Measurements from ENCODE around the gene GJB3. TPM values are rescaled to one million over a fixed set of nuclear protein-coding genes. Genes with fewer than 3 reads are reported as not detected.
A peak's percentile ranks its signal among the peaks of the same experiment; 100 is the strongest.
"Not testable (repeated sequence)": the region's sequence is repeated elsewhere in the genome, so short reads cannot be mapped to it uniquely, and the experiment has no call there.

The GJB3 gene
- total RNA-seq = 0.05 and 0.17 TPM in 2 replicates

DNA sequence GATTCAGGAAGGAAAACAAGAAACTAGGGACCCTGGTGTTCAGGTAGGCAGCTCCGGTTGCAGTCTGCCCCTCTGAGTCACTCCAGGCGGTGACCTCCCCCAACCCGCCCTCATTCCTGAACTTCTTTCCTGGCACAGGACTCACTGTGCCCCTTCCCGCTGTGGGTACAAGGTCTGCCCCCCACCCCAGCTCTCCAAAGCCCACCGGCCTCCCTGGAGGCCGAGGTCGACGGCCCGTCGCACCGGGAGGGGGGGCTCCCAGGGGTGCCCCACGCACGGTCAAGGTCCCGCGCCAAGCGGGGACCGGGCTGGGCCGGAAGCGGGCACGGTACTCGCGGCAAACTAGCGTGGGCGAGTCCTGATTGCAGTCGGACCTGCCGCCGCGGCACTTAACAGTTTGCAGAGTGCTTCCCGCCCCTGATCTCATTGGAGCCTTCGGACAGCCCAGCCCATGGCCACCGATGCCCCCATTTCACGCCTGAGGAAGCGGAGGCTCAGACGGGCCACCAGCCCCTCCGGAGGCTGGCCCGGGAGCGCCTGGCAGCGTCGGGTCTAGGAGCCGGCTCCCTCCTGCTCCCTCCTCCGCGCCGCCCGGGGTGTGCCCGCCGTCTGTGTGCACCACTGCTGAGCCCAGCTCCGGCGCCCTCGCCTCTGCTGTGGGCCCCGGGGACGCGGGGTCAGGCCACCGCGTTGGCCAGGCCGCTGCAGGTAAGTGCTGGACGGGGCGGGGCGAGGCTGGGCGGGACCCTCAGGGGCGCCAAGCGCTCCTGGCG is at the start of gene GJB3:
GJB3 (plus strand) TSS at position 144 of the 773 bp plus-strand sequence. CDS start 3,549 bp downstream, outside the sequence.
- DNase-seq = no peak

DNA sequence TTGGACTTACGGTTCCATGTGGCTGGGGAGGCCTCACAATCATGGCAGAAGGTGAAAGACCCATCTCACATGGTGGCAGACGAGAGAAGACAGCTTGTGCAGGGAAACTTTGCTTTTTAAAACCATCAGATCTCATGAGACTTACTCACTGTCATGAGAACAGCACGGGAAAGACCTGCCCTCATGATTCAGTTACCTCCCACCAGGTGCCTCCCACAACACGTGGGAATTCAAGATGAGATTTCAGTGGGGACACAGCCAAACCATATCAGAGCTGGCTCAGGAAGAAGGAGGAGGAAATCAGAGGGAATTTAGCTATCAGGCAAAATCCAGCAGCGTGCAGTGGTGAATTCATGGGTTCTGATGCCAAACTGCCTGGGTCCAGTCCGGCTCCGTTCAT is 48.2 kb upstream of the GJB3 start:
- not testable (repeated sequence) for DNase-seq

DNA sequence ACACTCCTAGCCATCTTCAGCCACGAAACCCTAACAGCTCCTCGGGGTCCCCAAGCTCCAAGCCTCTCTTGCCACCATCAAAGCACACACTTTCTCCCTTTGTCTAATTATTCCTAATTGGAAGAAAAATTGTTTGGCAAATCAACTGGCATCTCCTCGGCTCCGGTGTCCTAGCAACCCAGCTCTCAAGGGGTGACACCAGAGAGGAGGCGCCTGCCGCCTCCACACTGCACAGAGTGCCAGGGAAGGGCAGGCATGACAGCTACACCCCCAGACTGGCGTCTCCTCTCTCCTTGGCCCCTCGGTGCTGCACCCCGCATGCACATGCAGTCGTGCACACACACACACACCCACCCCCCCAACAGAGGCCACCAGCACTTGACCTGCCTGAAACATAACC is 44.3 kb upstream of the GJB3 start:
- DNase-seq = no peak

DNA sequence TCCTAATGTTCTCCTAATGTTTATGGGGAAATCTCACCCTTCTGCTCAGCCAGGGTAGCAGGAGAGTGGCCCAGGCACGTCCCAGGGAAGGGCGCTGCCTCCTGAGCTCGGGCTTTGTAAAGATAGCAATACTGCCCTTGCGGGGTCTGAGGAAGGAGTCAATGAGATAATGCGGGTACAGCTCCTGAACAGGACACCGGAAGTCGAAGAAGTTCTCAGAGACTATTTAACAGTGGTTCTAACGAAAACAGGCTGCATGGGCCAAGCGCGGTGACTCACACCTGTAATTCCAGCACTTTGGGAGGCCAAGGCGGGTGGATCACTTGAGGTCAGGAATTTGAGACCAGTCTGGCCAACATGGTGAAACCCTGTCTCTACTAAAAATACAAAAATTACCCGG is 43.8 kb upstream of the GJB3 start:
- not testable (repeated sequence) for DNase-seq

DNA sequence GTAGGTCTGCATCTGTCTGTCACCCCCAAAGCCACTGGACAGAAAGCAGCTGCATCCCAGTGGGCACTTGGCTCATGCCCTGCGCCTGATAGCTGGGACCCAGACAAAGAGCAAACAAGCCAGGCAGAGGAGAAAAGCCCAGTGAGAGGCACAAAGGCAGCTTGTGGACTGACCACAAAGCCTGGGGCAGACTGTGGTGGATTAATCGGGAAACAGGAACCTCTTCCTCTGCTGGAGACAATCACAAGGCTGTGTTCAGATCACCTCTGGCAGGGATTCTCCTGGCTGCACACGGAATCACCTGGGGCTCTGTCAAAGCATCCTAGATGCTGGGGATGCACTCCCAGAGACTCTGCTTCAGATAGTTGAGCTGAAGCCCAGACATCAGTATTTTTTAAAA is 41.4 kb upstream of the GJB3 start:
- DNase-seq = no peak

DNA sequence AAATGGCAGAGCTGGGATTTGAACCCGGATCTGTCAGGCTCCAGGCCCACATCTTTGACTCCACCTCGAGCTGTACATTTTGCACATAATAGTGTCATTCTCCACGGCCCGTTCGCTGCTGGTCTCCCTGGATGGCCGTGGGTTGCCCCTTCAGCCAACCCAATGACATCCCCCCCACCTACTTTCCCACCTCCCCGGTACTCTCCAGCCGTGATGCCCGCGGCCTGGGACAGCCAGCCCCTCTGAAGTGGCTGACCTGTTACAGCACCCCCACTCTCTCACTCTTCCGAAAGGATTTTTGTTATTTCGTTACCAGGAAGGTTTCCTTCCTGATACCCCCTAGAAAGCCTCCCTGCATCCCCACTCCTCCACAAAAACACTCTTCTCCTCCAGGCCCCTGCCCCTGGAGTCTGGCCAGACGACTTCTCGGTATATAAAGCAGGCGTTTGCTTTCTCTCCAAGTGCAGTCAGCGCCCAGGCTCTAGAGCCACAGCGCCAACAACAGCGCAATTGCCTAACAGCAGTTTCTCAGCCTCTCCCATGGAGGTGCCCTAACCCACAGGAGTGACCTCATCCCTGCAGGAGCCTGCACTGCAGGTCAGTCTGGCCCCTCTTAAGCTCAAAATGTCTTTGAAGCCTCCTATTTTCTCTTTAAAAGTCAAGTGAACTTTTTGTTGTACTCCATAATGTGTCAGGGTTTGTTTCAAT is 40.7 kb upstream of the GJB3 start:
- DNase-seq = no peak

DNA sequence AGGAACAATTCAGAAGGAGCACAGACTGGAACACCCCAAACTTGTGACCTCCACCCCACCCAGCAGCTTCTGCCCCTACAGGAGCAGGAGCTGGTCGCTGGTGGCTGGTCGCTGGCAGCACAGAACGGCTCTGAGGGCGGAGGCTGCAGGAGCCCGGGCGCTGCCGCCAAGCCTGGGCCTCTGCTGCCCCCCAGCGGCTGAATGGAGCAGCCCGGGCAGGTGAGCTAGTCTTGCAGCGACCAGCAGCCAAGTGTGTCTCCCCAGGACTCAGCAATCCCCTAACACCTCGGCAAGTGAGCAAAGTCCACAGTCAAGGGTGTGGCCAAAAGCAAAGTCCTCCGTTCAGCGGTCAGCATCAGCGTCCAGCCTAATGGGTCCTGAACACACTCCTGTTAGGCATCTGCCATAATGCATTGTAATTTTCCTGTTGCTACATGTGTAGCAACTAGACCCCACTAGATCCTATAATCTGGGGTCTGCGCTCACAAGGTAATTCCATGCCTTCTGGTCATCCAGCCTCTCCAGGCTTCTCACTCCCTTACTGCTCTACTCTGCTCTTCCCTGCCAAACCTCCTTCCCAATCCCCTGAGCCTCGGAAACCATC is 38.2 kb upstream of the GJB3 start:
- DNase-seq = peak; percentile 81

DNA sequence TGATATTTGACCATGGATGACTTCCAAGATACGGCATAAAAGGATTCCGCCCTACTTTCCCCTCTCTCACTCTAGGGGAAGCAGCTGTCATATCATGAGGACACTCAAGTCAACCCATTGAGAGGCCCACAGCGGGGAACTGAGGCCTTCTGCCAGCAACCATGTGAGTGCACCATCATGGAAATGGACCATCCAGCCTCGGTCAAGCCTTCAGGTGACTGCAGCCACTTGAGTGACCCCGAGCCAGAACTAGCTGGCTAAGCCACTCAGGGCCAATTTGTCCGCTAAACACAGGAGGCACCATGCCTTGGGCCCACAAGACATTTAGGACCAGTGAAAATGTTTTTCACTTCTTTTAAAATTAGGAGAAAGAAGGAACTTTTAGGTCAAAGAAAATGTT is 37.2 kb upstream of the GJB3 start:
- DNase-seq = no peak

DNA sequence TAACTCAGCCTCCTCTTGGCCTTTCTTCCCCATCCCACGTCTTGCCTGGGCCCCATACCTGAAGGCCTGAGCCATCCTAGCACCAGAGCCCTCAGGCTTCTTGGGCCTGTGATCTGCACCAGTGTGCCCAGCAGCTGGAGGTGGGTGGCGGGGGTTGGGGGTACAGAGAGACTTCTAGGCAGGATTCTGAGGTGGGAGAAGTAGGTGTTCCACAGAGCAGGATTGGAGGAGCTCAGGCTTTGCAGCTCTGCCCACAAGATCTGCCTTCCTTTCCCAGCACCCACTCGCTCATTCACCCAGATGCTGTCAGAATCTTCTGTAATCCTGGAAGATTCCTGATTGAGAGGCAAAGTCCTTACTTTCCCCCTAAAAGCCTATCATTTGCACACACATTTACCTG is 36.2 kb upstream of the GJB3 start:
- no peak for DNase-seq

DNA sequence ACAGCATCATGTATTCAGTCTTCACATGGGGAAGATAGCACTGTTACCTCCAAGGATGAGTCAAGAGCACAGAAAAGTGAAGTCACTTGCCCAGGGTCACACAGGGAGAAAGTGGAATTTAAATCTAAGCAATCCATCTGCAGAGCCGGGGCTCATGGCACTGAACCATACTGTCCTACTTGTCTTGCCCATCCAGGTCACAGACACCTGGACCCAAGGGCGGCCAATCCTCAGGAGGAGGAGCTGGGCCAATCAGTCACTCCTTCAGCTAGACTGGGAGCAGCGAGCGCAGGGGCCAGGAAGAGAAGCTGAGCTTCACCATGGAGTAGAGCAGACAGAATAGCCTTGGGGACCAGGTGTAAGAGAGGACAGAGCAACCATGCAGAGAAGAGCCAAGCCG is 35.3 kb upstream of the GJB3 start:
- DNase-seq = no peak

DNA sequence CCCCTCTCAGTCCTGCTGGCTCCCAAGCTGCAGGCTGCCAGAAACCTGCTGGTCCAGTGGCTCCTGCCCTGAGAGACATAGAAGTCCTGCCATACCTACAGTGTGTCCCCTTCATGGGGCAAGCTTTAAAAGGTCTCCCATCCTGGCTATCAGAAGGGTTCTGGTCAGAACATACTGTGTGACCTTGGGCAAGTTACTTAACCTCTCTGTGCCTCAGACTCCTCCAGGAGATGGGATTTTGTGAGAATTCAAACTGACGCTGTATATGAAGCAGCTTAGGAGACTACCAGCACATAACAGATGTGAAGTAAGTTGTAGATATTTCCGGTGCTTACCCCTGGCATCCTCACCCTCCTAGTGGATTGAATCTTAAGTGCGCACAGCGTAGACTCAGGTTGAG is 34.9 kb upstream of the GJB3 start:
- no peak for DNase-seq

DNA sequence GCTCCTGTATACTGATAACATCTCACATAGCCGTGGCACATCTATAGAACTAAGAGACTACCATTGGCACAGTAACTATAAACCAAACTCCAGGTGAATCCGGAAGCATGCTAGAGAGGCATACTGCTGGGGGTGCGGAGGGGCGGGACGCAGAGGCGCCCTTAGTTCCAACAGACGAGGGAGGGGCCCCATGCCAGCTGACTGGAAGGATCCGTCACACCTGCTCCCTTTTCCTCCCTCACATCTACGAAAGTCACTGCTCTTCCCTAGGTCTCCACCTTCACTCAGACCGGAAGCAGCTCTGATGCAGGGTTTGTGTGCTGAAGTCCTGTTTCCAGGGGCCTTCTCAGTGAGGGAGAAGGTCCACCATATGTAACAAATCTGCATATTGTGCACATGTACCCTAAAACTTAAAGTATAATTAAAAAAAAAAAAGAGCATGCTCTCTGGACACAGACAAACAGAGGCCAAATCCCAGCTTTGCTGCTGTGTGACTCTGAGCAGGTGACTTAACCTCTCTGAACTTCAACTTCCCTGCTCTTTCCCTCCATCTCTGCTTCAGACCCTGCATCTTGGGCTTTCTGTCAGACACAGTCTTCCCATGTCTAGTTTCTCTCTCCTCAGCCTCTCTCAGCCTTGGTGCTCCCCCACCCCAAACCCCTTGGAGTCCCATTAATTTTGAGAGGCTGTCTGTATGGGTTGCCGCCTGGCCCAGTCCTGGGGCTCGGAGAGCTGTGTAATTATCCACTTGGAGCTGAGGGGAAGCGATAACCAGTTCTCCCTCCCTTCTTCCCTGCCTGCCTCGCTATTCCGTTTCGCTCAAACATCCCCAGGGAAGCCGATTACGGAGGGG is 34.0 kb upstream of the GJB3 start:
- DNase-seq = no peak

DNA sequence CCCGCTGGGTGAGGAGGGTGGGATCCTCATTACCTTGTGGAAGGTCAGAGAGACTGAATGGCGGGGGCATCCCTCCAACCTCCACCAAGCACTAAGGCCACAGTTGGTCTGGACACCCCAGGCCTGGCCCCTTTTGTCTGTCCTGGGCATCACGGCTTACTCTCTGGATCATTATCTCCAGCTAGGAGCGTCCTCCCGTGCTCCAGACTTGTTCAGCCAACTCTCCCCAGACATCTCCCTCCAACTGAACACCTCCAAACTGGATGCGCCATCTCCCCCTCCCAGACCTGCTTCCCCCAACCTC is 33.4 kb upstream of the GJB3 start:
- no peak for DNase-seq

DNA sequence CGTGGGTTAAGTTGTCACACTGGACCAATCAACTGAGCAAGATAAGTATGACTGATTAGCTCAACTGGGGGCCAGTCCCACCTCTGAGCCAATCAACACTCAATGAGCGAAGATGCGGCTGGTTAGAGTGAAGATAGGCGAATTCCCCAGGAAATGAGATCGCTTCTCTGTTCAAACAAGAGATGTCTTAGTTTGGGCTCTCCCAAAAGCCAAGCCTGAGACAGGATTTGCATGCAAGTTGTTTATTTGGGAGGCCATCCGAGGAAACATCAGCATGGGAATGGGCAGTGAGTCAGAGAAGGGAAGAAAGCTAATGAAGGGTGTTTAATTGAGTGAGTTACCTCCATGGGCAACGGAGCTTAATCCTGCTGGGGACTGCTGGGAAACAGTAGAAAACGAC is 31.0 kb upstream of the GJB3 start:
- no peak for DNase-seq

DNA sequence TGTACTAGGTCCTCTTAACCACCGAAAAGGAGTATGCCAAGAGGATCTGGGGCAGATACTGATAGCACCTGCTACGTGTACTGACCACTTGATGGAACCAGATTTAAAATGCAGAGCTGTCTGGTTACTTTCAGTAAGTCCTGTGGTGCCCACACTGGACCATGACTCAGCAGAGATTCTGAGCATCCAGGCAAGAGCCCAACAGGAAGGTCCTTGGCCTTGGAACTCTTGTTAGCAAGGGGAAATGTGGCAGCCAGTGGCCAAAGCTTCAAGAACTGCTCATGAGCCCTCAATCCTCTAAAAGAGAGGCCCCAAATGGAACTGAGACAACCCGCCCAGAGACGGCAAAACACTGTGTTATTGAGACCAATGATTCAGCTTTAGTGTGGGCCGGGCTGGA is 30.4 kb upstream of the GJB3 start:
- DNase-seq = no peak

DNA sequence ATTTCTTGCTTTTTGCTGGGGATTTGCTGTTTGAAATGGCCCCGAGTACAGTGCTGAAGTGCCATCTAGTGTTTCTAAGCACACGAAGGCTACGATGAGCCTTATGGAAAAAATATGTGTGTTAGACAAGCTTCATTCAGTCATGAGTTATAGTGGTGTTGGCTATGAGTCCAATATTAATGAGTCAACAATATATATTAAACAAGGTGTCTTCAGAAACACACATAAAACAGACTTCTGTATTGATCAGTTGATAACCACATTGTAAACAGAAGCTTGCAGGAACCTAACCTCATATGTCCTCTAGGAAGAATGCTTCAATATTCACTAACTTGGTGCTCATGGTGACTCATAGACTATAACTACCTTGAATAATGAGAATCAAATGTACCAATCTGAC is 27.9 kb upstream of the GJB3 start:
- no peak for DNase-seq

DNA sequence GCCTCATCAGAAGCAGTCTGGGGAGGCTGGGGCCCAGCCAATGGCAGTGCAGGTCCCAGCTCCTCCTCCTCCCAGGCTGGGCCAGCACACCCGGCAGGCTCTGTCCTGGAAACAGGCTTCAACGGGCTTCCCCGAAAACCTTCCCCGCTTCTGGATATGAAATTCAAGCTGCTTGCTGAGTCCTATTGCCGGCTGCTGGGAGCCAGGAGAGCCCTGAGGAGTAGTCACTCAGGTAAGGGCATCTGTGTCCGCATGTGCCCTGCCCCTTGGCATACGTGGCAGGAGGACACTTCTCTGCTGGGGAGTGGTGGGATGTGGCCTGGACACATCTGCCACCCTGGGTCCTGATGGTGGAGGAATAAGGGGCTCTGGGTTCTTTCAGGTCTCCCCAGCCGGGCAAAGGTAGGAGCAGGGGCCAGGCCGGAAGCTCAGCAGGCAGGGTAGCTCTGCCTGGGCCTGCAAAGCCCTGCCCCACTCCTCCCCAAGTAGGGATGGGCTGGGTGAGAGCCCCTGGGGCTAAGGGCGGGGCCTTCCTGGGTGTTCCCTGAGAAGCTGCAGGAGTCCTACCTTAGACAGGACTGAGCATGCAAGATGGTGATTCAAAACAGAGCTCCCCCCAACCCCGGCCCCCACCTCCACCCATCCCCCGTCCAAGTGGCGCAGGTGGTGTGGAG is 25.9 kb upstream of the GJB3 start, which contains the start of gene GJB5:
GJB5 (plus strand) TSS at position 84 of the 674 bp plus-strand sequence. CDS start 2,284 bp downstream, outside the sequence.
- no peak for DNase-seq

DNA sequence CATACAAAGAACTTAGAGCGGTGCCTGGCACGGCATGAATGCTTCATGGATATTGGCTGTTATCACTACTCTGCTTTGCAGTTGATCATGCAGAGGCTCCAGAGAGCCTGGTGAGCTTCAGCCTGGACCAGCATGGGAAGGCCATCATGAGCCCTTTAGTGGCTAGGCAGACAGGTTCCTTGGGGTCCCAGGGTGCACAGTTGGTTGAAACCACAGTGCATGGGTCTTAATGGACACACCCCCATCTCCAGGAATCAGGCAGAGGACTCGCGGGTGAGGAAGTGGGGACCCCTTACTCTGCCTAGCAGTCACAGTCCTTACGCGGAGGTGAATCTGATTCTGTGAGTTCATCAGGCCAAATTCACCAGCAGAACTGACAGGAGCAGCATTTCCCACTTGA is 25.1 kb upstream of the GJB3 start:
- DNase-seq = no peak

DNA sequence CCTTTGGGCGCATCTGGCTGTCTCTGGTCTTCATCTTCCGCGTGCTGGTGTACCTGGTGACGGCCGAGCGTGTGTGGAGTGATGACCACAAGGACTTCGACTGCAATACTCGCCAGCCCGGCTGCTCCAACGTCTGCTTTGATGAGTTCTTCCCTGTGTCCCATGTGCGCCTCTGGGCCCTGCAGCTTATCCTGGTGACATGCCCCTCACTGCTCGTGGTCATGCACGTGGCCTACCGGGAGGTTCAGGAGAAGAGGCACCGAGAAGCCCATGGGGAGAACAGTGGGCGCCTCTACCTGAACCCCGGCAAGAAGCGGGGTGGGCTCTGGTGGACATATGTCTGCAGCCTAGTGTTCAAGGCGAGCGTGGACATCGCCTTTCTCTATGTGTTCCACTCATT is 23.6 kb upstream of the GJB3 start:
- DNase-seq = no peak

DNA sequence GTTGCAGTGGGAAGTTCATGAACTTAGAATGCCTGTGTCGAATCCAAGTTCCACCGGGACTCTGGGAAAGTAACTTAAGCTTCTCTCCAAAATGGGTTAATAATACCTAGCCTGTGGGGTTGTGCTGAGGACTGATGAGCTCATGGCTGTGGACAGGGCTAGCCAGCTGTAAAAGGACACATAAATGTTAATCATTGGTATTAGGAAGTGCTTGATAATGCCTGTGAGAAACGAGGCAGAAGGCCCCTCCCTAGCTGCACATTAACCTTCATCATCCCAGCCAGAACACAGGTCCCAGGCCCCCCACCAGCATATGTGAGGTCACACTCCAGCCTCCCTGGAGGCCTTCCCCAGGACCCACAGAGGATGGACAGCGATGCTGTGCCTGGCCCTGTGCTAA is 22.3 kb upstream of the GJB3 start:
- no peak for DNase-seq

DNA sequence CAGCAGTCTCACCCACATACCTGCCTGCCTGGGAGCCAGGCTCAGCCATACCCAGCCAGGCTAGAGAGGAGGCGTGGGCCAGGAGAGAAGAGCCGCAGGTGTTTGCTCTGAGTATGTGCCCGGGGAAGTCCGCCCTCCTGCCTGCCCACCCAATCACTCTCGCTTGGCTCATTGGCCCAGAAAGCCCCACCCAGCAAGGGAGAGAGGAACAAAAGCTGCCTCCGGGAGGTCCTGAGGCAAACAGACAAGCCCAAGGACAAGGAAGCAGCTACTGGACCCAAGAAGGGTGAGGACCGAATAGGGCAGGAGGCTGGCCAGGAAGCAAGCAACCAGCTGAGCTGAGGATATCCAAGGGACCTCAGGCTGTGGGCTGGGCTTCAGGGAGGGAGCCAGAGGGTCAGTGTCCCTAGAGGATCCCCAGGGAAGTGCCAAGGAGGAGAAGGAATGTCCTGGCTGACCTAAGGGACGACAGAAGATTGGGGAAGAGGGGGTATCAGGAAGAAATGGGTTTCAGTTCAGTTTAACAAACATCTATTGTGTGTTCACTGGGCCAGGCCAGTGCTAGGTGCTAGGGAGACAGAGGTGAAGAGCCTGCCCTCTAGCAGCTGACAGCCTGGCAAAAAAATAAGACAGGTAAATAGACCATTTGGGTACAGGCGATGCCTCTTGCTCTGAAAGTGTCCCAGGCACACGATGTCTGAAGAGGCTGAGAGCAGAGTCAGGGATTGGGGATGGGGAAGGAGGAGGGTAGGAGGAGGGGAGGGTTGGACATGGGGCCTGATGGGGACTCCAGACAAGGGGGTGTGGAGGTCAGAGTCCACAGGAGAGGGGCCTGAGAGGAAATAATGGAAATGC is 21.3 kb upstream of the GJB3 start, which contains the start of gene GJB4:
GJB4 (plus strand) TSS at position 238 of the 855 bp plus-strand sequence. CDS start 1,515 bp downstream, outside the sequence.
- DNase-seq = no peak
